Measurements from ENCODE around the gene MCOLN1.
"Not testable (repeated sequence)": the region's sequence is repeated elsewhere in the genome, so short reads cannot be mapped to it uniquely, and the experiment has no call there.

MCOLN1 gene

GRCh38 chr19:7544626-7545025 is 22.2 kb downstream of the MCOLN1 start:
- no peak for DNase-seq

GRCh38 chr19:7545300-7545699 is 22.9 kb downstream of the MCOLN1 start:
- DNase-seq, result no peak

GRCh38 chr19:7545904-7546303 is 23.5 kb downstream of the MCOLN1 start:
- no peak for DNase-seq

GRCh38 chr19:7547159-7547558 is 24.7 kb downstream of the MCOLN1 start:
- no peak for DNase-seq

GRCh38 chr19:7549429-7550148 is 27.2 kb downstream of the MCOLN1 start:
- no peak for DNase-seq

- no peak for DNase-seq
Measured at GRCh38 chr19:7550169-7550770, 27.8 kb downstream of the MCOLN1 start.

GRCh38 chr19:7550987-7551761 is 28.8 kb downstream of the MCOLN1 start:
- no peak for DNase-seq

- no peak for DNase-seq
Measured at GRCh38 chr19:7552781-7553180, 30.4 kb downstream of the MCOLN1 start.

- no peak for DNase-seq
Measured at GRCh38 chr19:7554565-7554964, 32.1 kb downstream of the MCOLN1 start.

- DNase-seq, result no peak
Measured at GRCh38 chr19:7554990-7555864, 32.8 kb downstream of the MCOLN1 start.

- no peak for DNase-seq
Measured at GRCh38 chr19:7556696-7557315, 34.4 kb downstream of the MCOLN1 start.

GRCh38 chr19:7558667-7559066 is 36.2 kb downstream of the MCOLN1 start:
- no peak for DNase-seq

- DNase-seq, result no peak
Measured at GRCh38 chr19:7559102-7559501, 36.7 kb downstream of the MCOLN1 start.

- no peak for DNase-seq
Measured at GRCh38 chr19:7560255-7560654, 37.8 kb downstream of the MCOLN1 start.

GRCh38 chr19:7561325-7561724 is 38.9 kb downstream of the MCOLN1 start:
- no peak for DNase-seq

- DNase-seq, result no peak
Measured at GRCh38 chr19:7562646-7563393, 40.4 kb downstream of the MCOLN1 start.

- DNase-seq, result no peak
Measured at GRCh38 chr19:7564866-7565265, 42.4 kb downstream of the MCOLN1 start.

GRCh38 chr19:7565332-7565731 is 42.9 kb downstream of the MCOLN1 start:
- DNase-seq, result no peak

GRCh38 chr19:7570761-7571160 is 48.3 kb downstream of the MCOLN1 start:
- no peak for DNase-seq

GRCh38 chr19:7575434-7576040 is 53.1 kb downstream of the MCOLN1 start:
- no peak for DNase-seq

GRCh38 chr19:7577422-7577821 is 55.0 kb downstream of the MCOLN1 start:
- not testable (repeated sequence) for DNase-seq
